ENCODE measurements around the gene RASA3. TPM values are rescaled to one million over a fixed set of nuclear protein-coding genes. Genes with fewer than 3 reads are reported as not detected.

The RASA3 gene
- total and polyA plus RNA-seq, 9 of the 15 experiments (the other 6 are each of a cell fraction or from before 2014, with no cell fraction given), result 0.72 to 25.3 (median 14.4) TPM

DNA sequence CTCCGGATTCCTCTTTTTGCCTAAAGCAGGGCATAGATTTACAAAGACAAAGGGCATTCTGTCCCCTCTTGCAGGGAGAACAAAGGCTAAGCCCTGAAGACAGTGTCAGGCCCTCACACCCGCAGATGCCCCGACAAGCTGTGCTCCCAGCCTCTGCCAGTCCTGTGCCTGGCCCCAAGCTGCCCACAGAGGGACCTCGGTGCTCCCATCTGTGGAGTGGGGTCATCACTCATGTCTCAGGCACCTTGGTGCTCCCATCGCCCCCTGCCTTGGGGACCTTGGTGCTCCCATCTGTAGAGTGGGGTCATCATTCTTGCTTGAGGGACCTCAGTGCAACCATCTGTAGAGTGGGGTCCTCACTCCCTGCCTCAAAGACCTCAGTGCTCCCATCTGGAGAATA is 182.9 kb downstream of the RASA3 start:
- no peak overlapping the region for H3K27ac ChIP-seq (ENCODE audit: extremely low read depth, low read depth, low read length)
- H3K27me3 ChIP-seq (ENCODE audit: control insufficient read depth in 2 of 2, insufficient read depth in 2 of 2, low read length in 2 of 2), result peaks cover 0 to 7% of the 10 kb centered on the region in 2 experiments; a peak in 1 of 5 replicates
- H3K36me3 ChIP-seq (ENCODE audit: control insufficient read depth, insufficient read depth, low read length), result no peaks in the 10 kb centered on the region
- intact Hi-C loops (cut with micrococcal nuclease), result loop anchor here (5.0 kb wide), 1 partner anchor 132 kb away; no protein-coding TSS in a partner anchor
- ChIA-PET CTCF (ENCODE audit: low intra/inter-chr PET ratio) (no interaction called here), POLR2A (no interaction called here)
- H3K9me3 ChIP-seq (replicated peaks; ENCODE audit: control insufficient read depth, insufficient read depth, low read depth, low read length), result no peaks in the 10 kb centered on the region
- no peak overlapping the region for H3K4me3 ChIP-seq
- BruUV-seq (replicated peaks), result no TSS peak
- H3K4me2 ChIP-seq (ENCODE audit: insufficient read depth, low read length), result no peak overlapping the region
- WGBS (ENCODE audit: insufficient coverage, low coverage, missing lambda C conversion rate), result 20% methylated on average over 2 of the region's 5 CpGs
- peaks cover 9 to 44% of the 10 kb centered on the region in 2 experiments; a peak in 4 of 5 replicates for H3K4me1 ChIP-seq (replicated peaks in 1 of 2; ENCODE audit: control insufficient read depth in 2 of 2, insufficient read depth in 2 of 2, low read length in 2 of 2)
- H3K79me2 ChIP-seq (ENCODE audit: control insufficient read depth, insufficient read depth, low read length), result no peaks in the 10 kb centered on the region
- H3K9ac ChIP-seq (ENCODE audit: insufficient read depth in 1 of 2, low read depth in 2 of 2, low read length in 2 of 2), result no peak overlapping the region
- no peak for DNase-seq (ENCODE audit: extremely low read depth in 1 of 4, low spot score in 3 of 4)
- in situ Hi-C loops (cut with MboI), result no loop called here
- H4K20me1 ChIP-seq (replicated peaks; ENCODE audit: control insufficient read depth, insufficient read depth, low read length), result no peaks in the 10 kb centered on the region
- no peak for FAIRE-seq
- TF ChIP-seq EWSR1 (IDR thresholded peaks at IDR 0.05; ENCODE audit: borderline replicate concordance, low read depth, partially characterized antibody) (no peak), ZNF263 (CRISPR knock-in tag; IDR thresholded peaks at IDR 0.05; ENCODE audit: borderline replicate concordance) (peak; percentile 80)
- no peak for ATAC-seq
- H2AFZ ChIP-seq (ENCODE audit: low read depth, low read length), result no peak overlapping the region
- no peaks in the 10 kb centered on the region for H3K9me1 ChIP-seq (ENCODE audit: control insufficient read depth, insufficient read depth, low read length)

GRCh38 chr13:113948034-113948742 is 184.2 kb downstream of the RASA3 start:
- ChIA-PET CTCF (ENCODE audit: low intra/inter-chr PET ratio) (no interaction called here), POLR2A (interaction anchor here (0.5 to 1.0 kb wide), 2 partner anchors 11 to 105 kb away, joined by 5 read pairs; no protein-coding TSS in a partner anchor)
- no peak overlapping the region for H3K4me2 ChIP-seq (ENCODE audit: insufficient read depth, low read length)
- H3K4me3 ChIP-seq, result no peak overlapping the region
- H3K27ac ChIP-seq (ENCODE audit: extremely low read depth, low read depth, low read length), result no peak overlapping the region
- H3K36me3 ChIP-seq (ENCODE audit: control insufficient read depth, insufficient read depth, low read length), result no peaks in the 10 kb centered on the region
- H3K9ac ChIP-seq (ENCODE audit: insufficient read depth in 1 of 2, low read depth in 2 of 2, low read length in 2 of 2), result no peak overlapping the region
- H3K9me3 ChIP-seq (replicated peaks; ENCODE audit: control insufficient read depth, insufficient read depth, low read depth, low read length), result no peaks in the 10 kb centered on the region
- in situ Hi-C loops (cut with MboI) (no loop called here), intact Hi-C loops (cut with micrococcal nuclease) (loop anchor here (5.0 kb wide), 1 partner anchor 131 kb away; no protein-coding TSS in a partner anchor)
- H3K79me2 ChIP-seq (ENCODE audit: control insufficient read depth, insufficient read depth, low read length), result no peaks in the 10 kb centered on the region
- DNase-seq (ENCODE audit: extremely low read depth in 1 of 4, low spot score in 3 of 4), result no peak
- BruUV-seq (replicated peaks), result no TSS peak
- H3K4me1 ChIP-seq (replicated peaks in 1 of 2; ENCODE audit: control insufficient read depth in 2 of 2, insufficient read depth in 2 of 2, low read length in 2 of 2), result peaks cover 9 to 40% of the 10 kb centered on the region in 2 experiments; a peak in 4 of 5 replicates
- no peak for ATAC-seq
- no peaks in the 10 kb centered on the region for H4K20me1 ChIP-seq (replicated peaks; ENCODE audit: control insufficient read depth, insufficient read depth, low read length)
- no peak for FAIRE-seq
- H2AFZ ChIP-seq (ENCODE audit: low read depth, low read length), result peak overlapping the region; percentile 55; the same call in 1 of the 2 replicates
- peaks cover 0 to 12% of the 10 kb centered on the region in 2 experiments; a peak in 1 of 5 replicates for H3K27me3 ChIP-seq (ENCODE audit: control insufficient read depth in 2 of 2, insufficient read depth in 2 of 2, low read length in 2 of 2)
- 35% methylated on average over 14 of the region's 14 CpGs for WGBS (ENCODE audit: insufficient coverage, low coverage, missing lambda C conversion rate)
- no peaks in the 10 kb centered on the region for H3K9me1 ChIP-seq (ENCODE audit: control insufficient read depth, insufficient read depth, low read length)
- TF ChIP-seq REST (IDR thresholded peaks at IDR 0.05; ENCODE audit: borderline replicate concordance) (no peak), REST (CRISPR knock-in tag; IDR thresholded peaks at IDR 0.05; ENCODE audit: low read depth) (no peak), ZNF316 (IDR thresholded peaks at IDR 0.05) (peak; percentile 81), MAFF (IDR thresholded peaks at IDR 0.05; ENCODE audit: low read length) (peak; percentile 53), PURB (CRISPR knock-in tag; IDR thresholded peaks at IDR 0.05; ENCODE audit: low read depth) (no peak)

Data from K562 (cell line).